Activated B cell treated with CpG ODN at 0.5 μM for 24 hours (primary cell): Measurements from ENCODE around the gene VAT1L. TPM values are rescaled to one million over a fixed set of nuclear protein-coding genes. Genes with fewer than 3 reads are reported as not detected.

ENCODE experiments used
- ATAC-seq: fragments of 200-7000 bp; cut with Tn5 transposase; one replicate; pipeline ENCODE4 v1.10.0; 2021; ENCODE audit warnings: low read depth, mild to moderate bottlenecking, moderate library complexity
- CTCF ChIA-PET: fragments of 350-600 bp; sonication (Branson Sonifier 250); formaldehyde crosslinking; loops from one replicate; lab custom pipeline; 2021; ENCODE audit warnings: antibody characterized with exemption; lab: Charles Lee
- POLR2A ChIA-PET: fragments of 350-600 bp; sonication (Branson Sonifier 250); formaldehyde crosslinking; loops from one replicate; lab custom pipeline; 2021; ENCODE audit warnings: antibody characterized with exemption; lab: Charles Lee
- DNase-seq: peaks from one replicate; pipeline ENCODE4 v3.0.0; 2022
- H3K27ac Mint-ChIP-seq: one replicate; pipeline ENCODE4 v1.8.0; 2020; ENCODE audit warnings: mixed read lengths
- H3K27me3 Mint-ChIP-seq: one replicate; pipeline ENCODE4 v1.8.0; 2021; ENCODE audit warnings: mixed read lengths
- H3K36me3 Mint-ChIP-seq: one replicate; pipeline ENCODE4 v1.8.0; 2021; ENCODE audit warnings: low read depth, mixed read lengths
- H3K4me1 Mint-ChIP-seq: one replicate; pipeline ENCODE4 v1.8.0; 2021; ENCODE audit warnings: mixed read lengths
- H3K4me3 Mint-ChIP-seq: one replicate; pipeline ENCODE4 v1.8.0; 2020; ENCODE audit warnings: mild to moderate bottlenecking, mixed read lengths
- H3K9me3 Mint-ChIP-seq: one replicate; pipeline ENCODE4 v1.8.0; 2020; ENCODE audit warnings: mixed read lengths
- intact Hi-C: fragments of 100-400 bp; cut with micrococcal nuclease; formaldehyde crosslinking; loops from one replicate; pipeline ENCODE4 v1.15.1; 2024
- total RNA-seq: library from RNA; stranded (reverse); gene quantifications from 2 replicates; pipeline ENCODE4 v1.2.3, GENCODE V29; 2022
- TF ChIP-seq, protein P1 (sequence below): fragments of 200-600 bp; IDR thresholded peaks from one replicate; pipeline ENCODE4 v1.8.0; 2022; ENCODE audit warnings: antibody characterized with exemption, mild to moderate bottlenecking

Gene VAT1L
- total RNA-seq, 1 donor from 2014 or later = not detected

DNA sequence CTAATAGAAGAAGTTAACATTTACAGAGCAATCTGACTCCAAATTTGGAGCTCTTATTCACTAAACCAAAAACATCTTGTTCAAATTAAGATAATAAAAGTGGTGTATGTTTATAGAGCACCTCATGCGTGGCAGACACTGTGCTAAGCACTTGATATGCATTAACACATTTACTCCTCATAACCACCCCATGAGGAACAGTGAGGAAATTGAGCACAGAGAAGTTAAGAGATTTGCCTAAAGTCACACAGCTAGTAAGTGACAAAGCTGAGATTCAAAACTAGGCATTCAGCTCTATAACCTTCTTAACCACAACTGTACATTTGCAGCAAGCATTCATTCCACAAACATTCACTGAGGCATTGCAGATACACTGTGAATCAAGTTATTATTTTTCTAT lies 94.0 kb downstream of the VAT1L start:
- H3K4me3 Mint-ChIP-seq = no peak overlapping the region
- no peak for DNase-seq
- peaks cover 4% of the 10 kb centered on the region for H3K27me3 Mint-ChIP-seq
- intact Hi-C loops = no loop called here
- H3K27ac Mint-ChIP-seq = no peak overlapping the region
- no peaks in the 10 kb centered on the region for H3K4me1 Mint-ChIP-seq
- H3K9me3 Mint-ChIP-seq = no peaks in the 10 kb centered on the region
- no peak for ATAC-seq
- H3K36me3 Mint-ChIP-seq = no peaks in the 10 kb centered on the region
- ChIA-PET POLR2A (no interaction called here), CTCF (no interaction called here)
- TF ChIP-seq, protein P1, sequence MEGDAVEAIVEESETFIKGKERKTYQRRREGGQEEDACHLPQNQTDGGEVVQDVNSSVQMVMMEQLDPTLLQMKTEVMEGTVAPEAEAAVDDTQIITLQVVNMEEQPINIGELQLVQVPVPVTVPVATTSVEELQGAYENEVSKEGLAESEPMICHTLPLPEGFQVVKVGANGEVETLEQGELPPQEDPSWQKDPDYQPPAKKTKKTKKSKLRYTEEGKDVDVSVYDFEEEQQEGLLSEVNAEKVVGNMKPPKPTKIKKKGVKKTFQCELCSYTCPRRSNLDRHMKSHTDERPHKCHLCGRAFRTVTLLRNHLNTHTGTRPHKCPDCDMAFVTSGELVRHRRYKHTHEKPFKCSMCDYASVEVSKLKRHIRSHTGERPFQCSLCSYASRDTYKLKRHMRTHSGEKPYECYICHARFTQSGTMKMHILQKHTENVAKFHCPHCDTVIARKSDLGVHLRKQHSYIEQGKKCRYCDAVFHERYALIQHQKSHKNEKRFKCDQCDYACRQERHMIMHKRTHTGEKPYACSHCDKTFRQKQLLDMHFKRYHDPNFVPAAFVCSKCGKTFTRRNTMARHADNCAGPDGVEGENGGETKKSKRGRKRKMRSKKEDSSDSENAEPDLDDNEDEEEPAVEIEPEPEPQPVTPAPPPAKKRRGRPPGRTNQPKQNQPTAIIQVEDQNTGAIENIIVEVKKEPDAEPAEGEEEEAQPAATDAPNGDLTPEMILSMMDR = no peak

DNA sequence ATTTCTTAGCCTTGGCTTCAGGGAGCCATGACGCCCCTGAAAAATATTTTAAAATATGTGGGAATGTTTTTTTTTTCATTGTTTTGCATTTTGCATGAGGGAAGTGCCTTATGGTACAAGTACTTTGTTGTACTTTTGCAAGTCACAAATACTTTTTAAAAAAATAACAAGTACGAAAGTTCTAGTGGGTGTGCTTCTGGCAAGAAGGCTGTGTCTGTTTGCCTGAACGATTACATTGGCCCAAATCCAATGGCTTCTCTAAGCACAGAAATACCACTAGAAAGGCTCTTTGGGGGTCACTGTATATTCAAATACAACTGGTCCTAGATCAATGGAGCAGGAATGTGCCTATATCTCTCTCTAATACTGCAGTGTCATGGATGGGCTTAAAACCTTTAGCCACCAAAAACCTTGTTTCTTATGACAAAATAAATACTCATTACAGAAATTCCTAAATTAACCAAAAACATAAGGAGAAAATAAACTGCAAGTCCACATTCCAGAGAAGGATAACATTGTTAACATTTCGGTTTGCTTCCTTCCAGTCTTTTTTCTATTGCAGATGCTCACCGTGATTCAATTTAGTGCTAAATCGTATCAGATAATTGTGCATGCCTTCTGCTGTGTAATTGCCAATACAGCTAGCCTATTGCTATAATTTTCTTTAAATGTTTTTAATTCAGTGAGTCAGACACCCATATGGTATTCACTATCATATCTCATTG lies 97.4 kb downstream of the VAT1L start:
- TF ChIP-seq, protein P1 = no peak
- ChIA-PET CTCF (no interaction called here), POLR2A (no interaction called here)
- H3K27ac Mint-ChIP-seq = no peak overlapping the region
- DNase-seq (no peak), ATAC-seq (no peak)
- no peak overlapping the region for H3K4me3 Mint-ChIP-seq
- no peaks in the 10 kb centered on the region for H3K36me3 Mint-ChIP-seq
- H3K9me3 Mint-ChIP-seq = no peaks in the 10 kb centered on the region
- H3K27me3 Mint-ChIP-seq = peaks cover 4% of the 10 kb centered on the region
- H3K4me1 Mint-ChIP-seq = no peaks in the 10 kb centered on the region
- intact Hi-C loops = no loop called here

DNA sequence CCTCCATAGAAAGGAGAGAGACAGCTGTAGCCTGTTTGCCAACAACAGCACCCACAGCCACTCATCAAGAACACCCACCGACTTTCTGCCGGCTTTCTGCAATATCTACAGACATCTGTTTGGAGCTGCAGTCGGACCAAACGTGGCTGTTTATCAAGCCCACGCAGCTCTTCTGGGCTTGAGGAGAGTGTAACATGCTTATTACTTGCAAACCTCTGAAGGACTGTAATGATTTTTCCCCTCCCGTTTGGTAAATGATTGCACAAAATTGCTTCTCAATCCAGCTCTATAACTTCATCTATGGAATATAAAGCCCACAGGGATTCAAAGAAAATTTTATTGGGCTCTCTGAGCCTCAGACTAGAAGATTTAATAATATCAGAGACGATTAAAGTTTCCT lies 100.5 kb downstream of the VAT1L start:
- ATAC-seq = no peak
- no peak overlapping the region for H3K27ac Mint-ChIP-seq
- H3K36me3 Mint-ChIP-seq = no peaks in the 10 kb centered on the region
- no peak overlapping the region for H3K4me3 Mint-ChIP-seq
- H3K4me1 Mint-ChIP-seq = no peaks in the 10 kb centered on the region
- DNase-seq = no peak
- H3K27me3 Mint-ChIP-seq = peaks cover under 1% of the 10 kb centered on the region
- POLR2A ChIA-PET = no interaction called here
- CTCF ChIA-PET = no interaction called here
- TF ChIP-seq, protein P1 = no peak
- intact Hi-C loops = no loop called here
- no peaks in the 10 kb centered on the region for H3K9me3 Mint-ChIP-seq

DNA sequence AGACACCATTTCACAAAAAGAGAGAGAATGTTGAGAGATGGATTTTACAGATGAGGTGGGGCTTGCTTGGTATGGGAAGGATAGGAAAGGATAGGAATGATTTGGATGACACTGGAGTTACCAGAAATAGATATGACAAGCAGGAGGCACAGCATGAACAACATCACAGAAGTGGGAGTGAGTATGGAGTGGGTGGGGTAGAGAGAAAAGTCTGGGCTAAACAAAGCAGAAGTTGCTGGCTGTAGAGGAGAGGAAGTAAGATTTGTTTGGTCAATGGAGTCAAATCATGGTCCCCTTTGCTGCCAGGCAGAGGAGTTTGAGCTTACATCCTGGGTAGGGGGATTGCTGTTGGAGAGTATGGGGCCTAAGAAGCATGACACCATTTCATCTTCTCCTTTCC lies 101.7 kb downstream of the VAT1L start:
- H3K36me3 Mint-ChIP-seq = no peaks in the 10 kb centered on the region
- H3K27me3 Mint-ChIP-seq = no peaks in the 10 kb centered on the region
- no peak for ATAC-seq
- intact Hi-C loops = no loop called here
- CTCF ChIA-PET = no interaction called here
- POLR2A ChIA-PET = interaction anchor here (0.6 kb wide), 1 partner anchor 10 kb away, joined by 3 read pairs; no protein-coding TSS in a partner anchor
- no peak overlapping the region for H3K27ac Mint-ChIP-seq
- no peak overlapping the region for H3K4me3 Mint-ChIP-seq
- H3K4me1 Mint-ChIP-seq = no peaks in the 10 kb centered on the region
- TF ChIP-seq, protein P1 = no peak
- DNase-seq = no peak
- no peaks in the 10 kb centered on the region for H3K9me3 Mint-ChIP-seq

DNA sequence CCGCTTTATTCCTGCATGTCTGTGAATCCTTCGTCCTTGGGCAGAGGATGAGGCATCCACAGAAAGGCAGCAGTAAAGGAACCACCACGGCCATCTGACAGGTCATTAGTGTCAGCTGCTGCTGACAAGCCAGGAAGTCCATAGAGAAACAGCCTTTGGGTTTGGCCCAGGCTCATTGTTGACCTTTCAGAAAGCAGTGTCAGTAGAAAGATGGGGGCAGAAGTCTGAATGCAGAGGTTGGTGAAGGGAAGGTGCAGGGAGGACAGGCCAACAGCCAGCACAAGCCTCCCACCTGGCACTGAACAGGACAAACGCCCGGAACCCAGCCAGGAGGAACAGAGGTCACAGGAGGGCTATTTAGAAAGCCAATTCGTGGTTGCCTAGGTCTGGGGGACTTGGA lies 105.8 kb downstream of the VAT1L start:
- ChIA-PET POLR2A (no interaction called here), CTCF (no interaction called here)
- no peak for ATAC-seq
- Mint-ChIP-seq H3K4me1 (no peaks in the 10 kb centered on the region), H3K9me3 (no peaks in the 10 kb centered on the region), H3K27ac (no peak overlapping the region), H3K4me3 (no peak overlapping the region), H3K27me3 (no peaks in the 10 kb centered on the region), H3K36me3 (no peaks in the 10 kb centered on the region)
- DNase-seq = no peak
- TF ChIP-seq, protein P1 = no peak
- intact Hi-C loops = no loop called here
